IMR-90 (cell line): ENCODE results near the gene FOXP4. TPM values are rescaled to one million over a fixed set of nuclear protein-coding genes. Genes with fewer than 3 reads are reported as not detected.

Experiments
- ATAC-seq: fragments of 200-7000 bp; cut with Tn5 transposase; 2 replicates; pipeline ENCODE4 v1.9.1; 2020; ENCODE audit warnings: low read depth, mild to moderate bottlenecking, moderate library complexity
- BruUV-seq: library from RNA; stranded (reverse); fragments of 400-500 nt; replicated peaks from 2 replicates; lab custom pipeline; 2021; lab: Mats Ljungman, UMichigan
- CTCF ChIA-PET: fragments of 300-600 bp; formaldehyde crosslinking; extraction: SDS; loops from one replicate; lab custom pipeline; 2021; ENCODE audit warnings: antibody characterized with exemption; lab: Yijun Ruan, JAX
- POLR2A ChIA-PET: fragments of 300-600 bp; sonication (Branson Sonifier 250); formaldehyde crosslinking; loops from one replicate; lab custom pipeline; 2022; ENCODE audit warnings: antibody characterized with exemption; ENCODE audit not compliant: unreplicated experiment; lab: Charles Lee
- DNase-seq: peaks from one replicate; pipeline ENCODE4 v3.0.0; 2013
- H2AFZ ChIP-seq: replicated peaks from 2 replicates; pipeline ENCODE3; 2013; ENCODE audit warnings: low read length, mild to moderate bottlenecking; ENCODE audit not compliant: poor library complexity
- H2AK5ac ChIP-seq: 2 replicates; pipeline ENCODE4 v1.6.1; 2013; ENCODE audit warnings: low read depth, low read length, inconsistent platforms
- H2AK9ac ChIP-seq: replicated peaks from 2 replicates; pipeline ENCODE3; 2013; ENCODE audit warnings: mild to moderate bottlenecking, low read depth, low read length, moderate library complexity; ENCODE audit not compliant: poor library complexity
- H2BK120ac ChIP-seq: 2 replicates; pipeline ENCODE4 v1.6.1; 2013; ENCODE audit warnings: low read depth, low read length, inconsistent platforms
- H2BK15ac ChIP-seq: 3 replicates; pipeline ENCODE4 v1.6.1; 2013; ENCODE audit warnings: low read depth, low read length, inconsistent platforms
- H2BK20ac ChIP-seq: 2 replicates; pipeline ENCODE4 v1.6.1; 2013; ENCODE audit warnings: low read depth, mild to moderate bottlenecking, inconsistent platforms, low read length, moderate library complexity
- H2BK5ac ChIP-seq: 2 replicates; pipeline ENCODE4 v1.6.1; 2013; ENCODE audit warnings: mild to moderate bottlenecking, low read depth, low read length, inconsistent platforms; ENCODE audit not compliant: poor library complexity, severe bottlenecking
- H3K14ac ChIP-seq: replicated peaks from 2 replicates; pipeline ENCODE4 v1.6.1; 2013; ENCODE audit warnings: low read depth, low read length, inconsistent platforms
- H3K18ac ChIP-seq: 2 replicates; pipeline ENCODE4 v1.6.1; 2013; ENCODE audit warnings: low read depth, low read length, control low read depth
- H3K23ac ChIP-seq: 2 replicates; pipeline ENCODE4 v1.6.1; 2013; ENCODE audit warnings: low read depth, low read length, inconsistent platforms
- H3K27ac ChIP-seq: 2 replicates; pipeline ENCODE4 v1.5.1; 2013; ENCODE audit warnings: mild to moderate bottlenecking, control low read depth, low read length; ENCODE audit not compliant: insufficient read depth
- H3K27me3 ChIP-seq: 2 replicates; pipeline ENCODE4 v1.6.1; 2013; ENCODE audit warnings: low read length; ENCODE audit not compliant: control insufficient read depth, insufficient read depth
- H3K36me3 ChIP-seq: 2 replicates; pipeline ENCODE4 v1.6.1; 2013; ENCODE audit warnings: low read length, mixed read lengths; ENCODE audit not compliant: control insufficient read depth, insufficient read depth
- H3K4ac ChIP-seq: 2 replicates; pipeline ENCODE4 v1.6.1; 2013; ENCODE audit warnings: low read depth, low read length, inconsistent platforms
- H3K4me1 ChIP-seq: 2 replicates; pipeline ENCODE4 v1.6.1; 2013; ENCODE audit warnings: low read length, mixed read lengths; ENCODE audit not compliant: control insufficient read depth, insufficient read depth
- H3K4me2 ChIP-seq: 2 replicates; pipeline ENCODE4 v1.6.1; 2013; ENCODE audit warnings: low read depth, mild to moderate bottlenecking, control low read depth, low read length, moderate library complexity
- H3K4me3 ChIP-seq: 2 replicates; pipeline ENCODE4 v1.5.1; 2013; ENCODE audit warnings: low read depth, mild to moderate bottlenecking, control low read depth, low read length, moderate library complexity; ENCODE audit not compliant: insufficient read depth
- H3K56ac ChIP-seq: 2 replicates; pipeline ENCODE4 v1.6.1; 2013; ENCODE audit warnings: low read length, inconsistent platforms; ENCODE audit not compliant: insufficient read depth; ENCODE audit errors: extremely low read depth
- H3K79me1 ChIP-seq, 2 experiments: 2 replicates each; pipeline ENCODE4 v1.6.1; 2013; ENCODE audit warnings: low read length in 2 of 2, inconsistent platforms in 1 of 2, low read depth in 1 of 2
- H3K9ac ChIP-seq: 2 replicates; pipeline ENCODE4 v1.6.1; 2013; ENCODE audit warnings: low read depth, low read length, control low read depth
- H3K9me1 ChIP-seq: 2 replicates; pipeline ENCODE4 v1.6.1; 2013; ENCODE audit warnings: low read length, inconsistent platforms; ENCODE audit not compliant: insufficient read depth
- H3K9me3 ChIP-seq: 2 replicates; pipeline ENCODE4 v1.6.1; 2013; ENCODE audit warnings: low read length; ENCODE audit not compliant: control insufficient read depth, insufficient read depth
- H4K20me1 ChIP-seq: 2 replicates; pipeline ENCODE4 v1.6.1; 2013; ENCODE audit warnings: low read length, inconsistent platforms; ENCODE audit not compliant: insufficient read depth
- H4K5ac ChIP-seq: 2 replicates; pipeline ENCODE4 v1.6.1; 2013; ENCODE audit warnings: mild to moderate bottlenecking, low read depth, low read length, control low read depth
- H4K8ac ChIP-seq, 2 experiments: 2 replicates each; pipeline ENCODE4 v1.6.1; 2013; ENCODE audit warnings: low read depth in 2 of 2, low read length in 2 of 2, control low read depth in 1 of 2, inconsistent platforms in 1 of 2
- H4K91ac ChIP-seq: 2 replicates; pipeline ENCODE4 v1.6.1; 2013; ENCODE audit warnings: low read depth, low read length, inconsistent platforms; ENCODE audit not compliant: insufficient read depth
- CHD1 ChIP-seq: IDR thresholded peaks from 2 replicates; pipeline ENCODE4 v1.6.1; 2012; ENCODE audit warnings: low read depth, low read length, improper control_type of control experiment
- FOS ChIP-seq: fragments of 150-350 bp; IDR thresholded peaks from 2 replicates; pipeline ENCODE4 v1.6.1; 2016; ENCODE audit warnings: low read depth, low read length
- NFE2L2 ChIP-seq: fragments of 150-350 bp; IDR thresholded peaks from 2 replicates; pipeline ENCODE4 v1.6.1; 2016; ENCODE audit warnings: low read depth, mild to moderate bottlenecking, low read length
- RAD21 ChIP-seq: IDR thresholded peaks from 2 replicates; pipeline ENCODE4 v1.6.1; 2012; ENCODE audit warnings: low read length, improper control_type of control experiment
- WGBS, 2 experiments: methylation state at CpG; one replicate each; pipeline versions ENCODE4 v1.1.5 to v1.1.7; 2013; ENCODE audit warnings: missing lambda C conversion rate in 2 of 2; ENCODE audit not compliant: insufficient read length in 1 of 2; ENCODE audit errors: extremely low coverage in 2 of 2; 5-methylcytosine and 5-hydroxymethylcytosine counted together
- dilution Hi-C: fragments of 300-500 bp; cut with HindIII; formaldehyde crosslinking; loops from one replicate; pipeline ENCODE4 v1.14.3; 2018; ENCODE audit warnings: low sequenced_read_pairs; ENCODE audit not compliant: unreplicated experiment
- in situ Hi-C: fragments of 300-500 bp; cut with MboI; formaldehyde crosslinking; loops from 3 replicates; pipeline ENCODE4 v1.14.3; 2019; ENCODE audit warnings: low sequenced_read_pairs, inconsistent platforms, mixed read lengths
- intact Hi-C: fragments of 100-400 bp; cut with micrococcal nuclease; formaldehyde crosslinking; loops from 2 replicates; pipeline ENCODE4 v1.10.0; 2022
- polyA plus RNA-seq, 3 experiments: library from polyadenylated mRNA; depleted of rRNA; stranded (reverse); fragments of >200 nt; gene quantifications; 2 replicates each; pipeline ENCODE4 v1.2.3, GENCODE V29; 2012; ENCODE audit warnings: low replicate concordance in 1 of 3
- total RNA-seq: library from RNA; depleted of rRNA; stranded (reverse); fragments of >200 nt; gene quantifications from 2 replicates; pipeline ENCODE4 v1.2.3, GENCODE V29; 2012

Gene FOXP4
- total and polyA plus RNA-seq, 2 of the 4 experiments (the other 2 are of a cell fraction) = 0.72 to 9.5 TPM

- no TSS peak for BruUV-seq
- in situ Hi-C loops (no loop called here), intact Hi-C loops (no loop called here), dilution Hi-C loops (no loop called here)
- peaks cover 3 to 27% of the 10 kb centered on the region in 2 experiments; a peak in 3 of 4 replicates for H3K79me1 ChIP-seq
- H3K4ac ChIP-seq = no peak overlapping the region
- H3K36me3 ChIP-seq = peaks cover 24% of the 10 kb centered on the region
- no peak overlapping the region for H3K27ac ChIP-seq
- H3K23ac ChIP-seq = no peak overlapping the region
- no peak overlapping the region for H4K5ac ChIP-seq
- no peak overlapping the region for H2AFZ ChIP-seq
- peaks cover 10% of the 10 kb centered on the region; the same call in 1 of the 2 replicates for H3K4me1 ChIP-seq
- H3K9me3 ChIP-seq = no peaks in the 10 kb centered on the region
- no peak overlapping the region for H3K4me2 ChIP-seq
- no peak overlapping the region for H2BK15ac ChIP-seq
- no peak overlapping the region for H2BK20ac ChIP-seq
- no peak overlapping the region for H2AK9ac ChIP-seq
- no peak for DNase-seq
- no peak overlapping the region for H2BK5ac ChIP-seq
- H3K4me3 ChIP-seq = no peak overlapping the region
- H2BK120ac ChIP-seq = no peak overlapping the region
- ChIA-PET POLR2A (no interaction called here), CTCF (no interaction called here)
- H4K91ac ChIP-seq = no peak overlapping the region
- no peak overlapping the region for H3K9ac ChIP-seq
- ATAC-seq = no peak
- H3K18ac ChIP-seq = no peak overlapping the region
- no peaks in the 10 kb centered on the region for H4K20me1 ChIP-seq
- no peaks in the 10 kb centered on the region for H3K27me3 ChIP-seq
- H3K56ac ChIP-seq = no peak overlapping the region
- WGBS, 2 experiments = no CpG with 5 or more reads among the region's 5 CpGs
- peaks cover 19% of the 10 kb centered on the region; the same call in 1 of the 2 replicates for H3K9me1 ChIP-seq
- H3K14ac ChIP-seq = no peak overlapping the region
- H2AK5ac ChIP-seq = no peak overlapping the region
- no peak overlapping the region for H4K8ac ChIP-seq
- TF ChIP-seq CHD1 = no peak
- no peak for TF ChIP-seq NFE2L2
- no peak for TF ChIP-seq RAD21
- no peak for TF ChIP-seq FOS
These were observed 24.1 kb downstream of the FOXP4 start for GRCh38 chr6:41570259-41570615.
